Stimulated activated naive CD4-positive, alpha-beta T cell (primary cell): ENCODE data around the gene TLK1.
"Not testable (repeated sequence)": the region's sequence is repeated elsewhere in the genome, so short reads cannot be mapped to it uniquely, and the experiment has no call there.

Experiments used
- DNase-seq, 6 experiments: peaks; one replicate each; lab custom pipeline; 2025; lab: John Stamatoyannopoulos, UW

TLK1 gene

GRCh38 chr2:171143670-171144062 is 17.0 kb downstream of the TLK1 start:
- DNase-seq, result no peak

- no peak for DNase-seq
Measured at GRCh38 chr2:171142398-171142797, 18.3 kb downstream of the TLK1 start.

- DNase-seq, result no peak
Measured at GRCh38 chr2:171141320-171141719, 19.4 kb downstream of the TLK1 start.

- no peak for DNase-seq
Measured at GRCh38 chr2:171139860-171140259, 20.8 kb downstream of the TLK1 start.

- no peak for DNase-seq
Measured at GRCh38 chr2:171136024-171136423, 24.7 kb downstream of the TLK1 start.

- DNase-seq, result no peak
Measured at GRCh38 chr2:171134624-171135230, 26.0 kb downstream of the TLK1 start.

- DNase-seq, result no peak
Measured at GRCh38 chr2:171132086-171132485, 28.6 kb downstream of the TLK1 start.

GRCh38 chr2:171128461-171128860 is 32.2 kb downstream of the TLK1 start:
- no peak for DNase-seq

GRCh38 chr2:171124541-171124940 is 36.2 kb downstream of the TLK1 start:
- no peak for DNase-seq

GRCh38 chr2:171109571-171109970 is 51.1 kb downstream of the TLK1 start:
- DNase-seq, result no peak

- no peak for DNase-seq
Measured at GRCh38 chr2:171109020-171109419, 51.7 kb downstream of the TLK1 start.

- no peak for DNase-seq
Measured at GRCh38 chr2:171107803-171108202, 52.9 kb downstream of the TLK1 start.

GRCh38 chr2:171104379-171104778 is 56.3 kb downstream of the TLK1 start:
- DNase-seq, result no peak

GRCh38 chr2:171102802-171103201 is 57.9 kb downstream of the TLK1 start:
- no peak for DNase-seq

- no peak for DNase-seq
Measured at GRCh38 chr2:171100370-171100769, 60.3 kb downstream of the TLK1 start.

GRCh38 chr2:171098607-171099006 is 62.1 kb downstream of the TLK1 start:
- no peak for DNase-seq

GRCh38 chr2:171095014-171095582 is 65.6 kb downstream of the TLK1 start:
- DNase-seq, result no peak

- not testable (repeated sequence) for DNase-seq
Measured at GRCh38 chr2:171091517-171091916, 69.2 kb downstream of the TLK1 start.

GRCh38 chr2:171089489-171089888 is 71.2 kb downstream of the TLK1 start:
- no peak for DNase-seq

- DNase-seq, result no peak
Measured at GRCh38 chr2:171088057-171088834, 72.4 kb downstream of the TLK1 start.

- DNase-seq, result peak in 3 of 6 experiments; percentile 58 to 73 (median 66)
Measured at GRCh38 chr2:171087547-171087946, 73.1 kb downstream of the TLK1 start.

GRCh38 chr2:171086352-171087290 is 74.1 kb downstream of the TLK1 start:
- peak; percentile 21 to 73 (median 52) for DNase-seq
